ENCODE results near the gene MLST8.
A peak's percentile ranks its signal among the peaks of the same experiment; 100 is the strongest.

Gene MLST8

GRCh38 chr16:2213817-2214718 lies 8.8 kb downstream of the MLST8 start:
- FAIRE-seq (no peak), DNase-seq (ENCODE audit: insufficient read length, low spot score) (no peak)
- TF ChIP-seq POLR2A (IDR thresholded peaks at IDR 0.05; ENCODE audit: low read depth, low read length), result no peak

- peak; percentile 88 for TF ChIP-seq POLR2A (IDR thresholded peaks at IDR 0.05; ENCODE audit: low read depth, low read length)
- FAIRE-seq, result no peak
- DNase-seq (ENCODE audit: insufficient read length, low spot score), result no peak
These were observed 9.4 kb downstream of the MLST8 start, which contains the start of gene PGP for GRCh38 chr16:2214719-2214968. Gene PGP, minus strand, starts transcription at chr16:2214840. Its CDS starts 63 bp downstream, at chr16:2214777.

- FAIRE-seq (no peak), DNase-seq (ENCODE audit: insufficient read length, low spot score) (no peak)
- TF ChIP-seq POLR2A (IDR thresholded peaks at IDR 0.05; ENCODE audit: low read depth, low read length), result no peak
These were observed 11.1 kb downstream of the MLST8 start for GRCh38 chr16:2216330-2216729.

GRCh38 chr16:2223221-2223941 lies 18.1 kb downstream of the MLST8 start, which contains the start of gene E4F1:
Gene E4F1, plus strand, starts transcription at chr16:2223591. Its CDS starts 23 bp downstream, at chr16:2223614.
- FAIRE-seq, result peak; percentile 20
- peak; percentile 98 for TF ChIP-seq POLR2A (IDR thresholded peaks at IDR 0.05; ENCODE audit: low read depth, low read length)
- peak; percentile 99 for DNase-seq (ENCODE audit: insufficient read length, low spot score)

- no peak for FAIRE-seq
- DNase-seq (ENCODE audit: insufficient read length, low spot score), result no peak
- no peak for TF ChIP-seq POLR2A (IDR thresholded peaks at IDR 0.05; ENCODE audit: low read depth, low read length)
These were observed 18.8 kb downstream of the MLST8 start for GRCh38 chr16:2223942-2224486.

GRCh38 chr16:2226245-2226793 lies 21.1 kb downstream of the MLST8 start:
- no peak for FAIRE-seq
- DNase-seq (ENCODE audit: insufficient read length, low spot score), result peak; percentile 86
- no peak for TF ChIP-seq POLR2A (IDR thresholded peaks at IDR 0.05; ENCODE audit: low read depth, low read length)

- DNase-seq (ENCODE audit: insufficient read length, low spot score) (no peak), FAIRE-seq (no peak)
- TF ChIP-seq POLR2A (IDR thresholded peaks at IDR 0.05; ENCODE audit: low read depth, low read length), result no peak
These were observed 21.7 kb downstream of the MLST8 start for GRCh38 chr16:2226918-2227317.

GRCh38 chr16:2228161-2228824 lies 23.0 kb downstream of the MLST8 start:
- TF ChIP-seq POLR2A (IDR thresholded peaks at IDR 0.05; ENCODE audit: low read depth, low read length), result no peak

GRCh38 chr16:2229091-2229490 lies 23.8 kb downstream of the MLST8 start:
- DNase-seq (ENCODE audit: insufficient read length, low spot score) (no peak), FAIRE-seq (no peak)
- TF ChIP-seq POLR2A (IDR thresholded peaks at IDR 0.05; ENCODE audit: low read depth, low read length), result no peak

More at GRCh38 chr16:2228161-2228824, 23.0 kb downstream of the MLST8 start:
- FAIRE-seq, result no peak
- DNase-seq (ENCODE audit: insufficient read length, low spot score), result no peak

- DNase-seq (ENCODE audit: insufficient read length, low spot score), result no peak
- TF ChIP-seq POLR2A (IDR thresholded peaks at IDR 0.05; ENCODE audit: low read depth, low read length), result no peak
- FAIRE-seq, result no peak
These were observed 24.5 kb downstream of the MLST8 start for GRCh38 chr16:2229632-2230250.

GRCh38 chr16:2230376-2230775 lies 25.1 kb downstream of the MLST8 start:
- TF ChIP-seq POLR2A (IDR thresholded peaks at IDR 0.05; ENCODE audit: low read depth, low read length), result no peak
- FAIRE-seq (no peak), DNase-seq (ENCODE audit: insufficient read length, low spot score) (no peak)

- no peak for TF ChIP-seq POLR2A (IDR thresholded peaks at IDR 0.05; ENCODE audit: low read depth, low read length)
- DNase-seq (ENCODE audit: insufficient read length, low spot score) (no peak), FAIRE-seq (no peak)
These were observed 26.0 kb downstream of the MLST8 start for GRCh38 chr16:2231016-2231931.
